A673 (cell line): ENCODE results near the gene TMEM116. TPM values are rescaled to one million over a fixed set of nuclear protein-coding genes. Genes with fewer than 3 reads are reported as not detected.

Experiments
- BruUV-seq: library from RNA; stranded (reverse); fragments of 400-500 nt; replicated peaks from 2 replicates; lab custom pipeline; 2021; lab: Mats Ljungman, UMichigan
- CTCF ChIA-PET: fragments of 300-600 bp; sonication (Branson Sonifier 250); formaldehyde crosslinking; loops from one replicate; lab custom pipeline; 2022; ENCODE audit warnings: antibody characterized with exemption; lab: Charles Lee
- POLR2A ChIA-PET: fragments of 300-600 bp; sonication (Branson Sonifier 250); formaldehyde crosslinking; loops from one replicate; lab custom pipeline; 2022; ENCODE audit warnings: antibody characterized with exemption; ENCODE audit not compliant: low non-redundant PET; lab: Charles Lee
- DNase-seq: peaks from one replicate; pipeline ENCODE4 v3.0.0-alpha.2; 2015; ENCODE audit warnings: low spot score
- H3K27ac ChIP-seq: fragments of 200-600 bp; sonication (generic); 2 replicates; pipeline ENCODE4 v1.5.1; 2016; ENCODE audit warnings: mixed run types, low read depth, mild to moderate bottlenecking, mixed read lengths, antibody characterized with exemption, low read length; ENCODE audit not compliant: poor library complexity, severe bottlenecking
- H3K27me3 ChIP-seq: fragments of 200-600 bp; sonication (generic); replicated peaks from 2 replicates; pipeline ENCODE4 v1.6.1; 2017; ENCODE audit warnings: mixed run types, low read depth, mild to moderate bottlenecking, mixed read lengths, antibody characterized with exemption, low read length; ENCODE audit not compliant: insufficient read depth, poor library complexity
- H3K36me3 ChIP-seq: fragments of 200-600 bp; sonication (generic); 2 replicates; pipeline ENCODE4 v1.6.1; 2016; ENCODE audit warnings: mixed run types, mild to moderate bottlenecking, mixed read lengths, antibody characterized with exemption, low read length; ENCODE audit not compliant: insufficient read depth, poor library complexity, severe bottlenecking
- H3K4me1 ChIP-seq: fragments of 200-600 bp; sonication (generic); 2 replicates; pipeline ENCODE4 v1.6.1; 2017; ENCODE audit warnings: mixed run types, mild to moderate bottlenecking, mixed read lengths, antibody characterized with exemption, low read length; ENCODE audit not compliant: insufficient read depth, poor library complexity, severe bottlenecking
- H3K4me3 ChIP-seq: fragments of 200-600 bp; sonication (generic); 2 replicates; pipeline ENCODE4 v1.5.1; 2016; ENCODE audit warnings: low read depth, mixed run types, mild to moderate bottlenecking, mixed read lengths, low read length; ENCODE audit not compliant: poor library complexity, severe bottlenecking
- H3K9me3 ChIP-seq: fragments of 200-600 bp; sonication (generic); 2 replicates; pipeline ENCODE4 v1.6.1; 2016; ENCODE audit warnings: mixed run types, low read depth, mild to moderate bottlenecking, mixed read lengths, antibody characterized with exemption, low read length; ENCODE audit not compliant: poor library complexity, severe bottlenecking
- CTCF ChIP-seq: fragments of 300-800, 200-600 bp; sonication (generic); conservative IDR thresholded peaks from 2 replicates; pipeline ENCODE4 v1.5.1; 2017; ENCODE audit warnings: low read depth, mild to moderate bottlenecking, antibody characterized with exemption, low read length, moderate library complexity, mixed read lengths
- EZH2 ChIP-seq: fragments of 200-600 bp; sonication (generic); IDR thresholded peaks from 2 replicates; pipeline ENCODE4 v1.6.1; 2017; ENCODE audit warnings: borderline replicate concordance, low read depth, mild to moderate bottlenecking, mixed read lengths, antibody characterized with exemption, low read length; ENCODE audit not compliant: poor library complexity, severe bottlenecking
- intact Hi-C: fragments of 100-400 bp; cut with micrococcal nuclease; formaldehyde crosslinking; loops from one replicate; pipeline ENCODE4 v1.10.0; 2022; ENCODE audit not compliant: unreplicated experiment
- total RNA-seq: library from RNA; stranded (reverse); gene quantifications from 2 replicates; pipeline ENCODE4 v1.2.3, GENCODE V29; 2021

TMEM116 gene
- total RNA-seq, 1 experiment from 2014 or later: 12.0 TPM

GRCh38 chr12:112031472-112031871 is 18.5 kb upstream of the TMEM116 start:
- TF ChIP-seq CTCF: no peak
- no peak for TF ChIP-seq EZH2
- CTCF ChIA-PET: no interaction called here
- intact Hi-C loops: no loop called here
- no peak for DNase-seq
- no peaks in the 10 kb centered on the region for H3K27me3 ChIP-seq
- no peaks in the 10 kb centered on the region for H3K9me3 ChIP-seq
- no peak overlapping the region for H3K27ac ChIP-seq
- no TSS peak for BruUV-seq
- no peak overlapping the region for H3K4me3 ChIP-seq
- peaks cover under 1% of the 10 kb centered on the region for H3K4me1 ChIP-seq
- peaks cover 77% of the 10 kb centered on the region for H3K36me3 ChIP-seq
- POLR2A ChIA-PET: no interaction called here

GRCh38 chr12:112029301-112029700 is 16.3 kb upstream of the TMEM116 start:
- H3K36me3 ChIP-seq: peaks cover 66% of the 10 kb centered on the region
- H3K27me3 ChIP-seq: no peaks in the 10 kb centered on the region
- no peak for TF ChIP-seq CTCF
- no peak for TF ChIP-seq EZH2
- CTCF ChIA-PET: no interaction called here
- no peak overlapping the region for H3K27ac ChIP-seq
- H3K4me1 ChIP-seq: peaks cover 4% of the 10 kb centered on the region
- H3K9me3 ChIP-seq: no peaks in the 10 kb centered on the region
- DNase-seq: no peak
- no TSS peak for BruUV-seq
- H3K4me3 ChIP-seq: no peak overlapping the region
- intact Hi-C loops: loop anchor here (5.0 kb wide), 1 partner anchor 48 kb away; no protein-coding TSS in a partner anchor
- POLR2A ChIA-PET: no interaction called here

GRCh38 chr12:112025808-112026375 is 12.9 kb upstream of the TMEM116 start:
- Histone ChIP-seq H3K36me3 (peaks cover 60% of the 10 kb centered on the region), H3K9me3 (no peaks in the 10 kb centered on the region), H3K27me3 (no peaks in the 10 kb centered on the region), H3K4me1 (peaks cover 4% of the 10 kb centered on the region), H3K4me3 (no peak overlapping the region), H3K27ac (peak overlapping the region; percentile 41)
- intact Hi-C loops: loop anchor here (5.0 kb wide), 1 partner anchor 51 kb away; no protein-coding TSS in a partner anchor
- POLR2A ChIA-PET: no interaction called here
- BruUV-seq: no TSS peak
- CTCF ChIA-PET: no interaction called here
- no peak for DNase-seq
- no peak for TF ChIP-seq EZH2
- no peak for TF ChIP-seq CTCF
